LNCAP (cell line): ENCODE measurements around the gene ABCD2.

ENCODE experiments used
- CTCF ChIP-seq: fragments of 450-650 bp; IDR thresholded peaks from 2 replicates; pipeline ENCODE4 v1.5.1; 2017; ENCODE audit warnings: mild to moderate bottlenecking

The ABCD2 gene

DNA sequence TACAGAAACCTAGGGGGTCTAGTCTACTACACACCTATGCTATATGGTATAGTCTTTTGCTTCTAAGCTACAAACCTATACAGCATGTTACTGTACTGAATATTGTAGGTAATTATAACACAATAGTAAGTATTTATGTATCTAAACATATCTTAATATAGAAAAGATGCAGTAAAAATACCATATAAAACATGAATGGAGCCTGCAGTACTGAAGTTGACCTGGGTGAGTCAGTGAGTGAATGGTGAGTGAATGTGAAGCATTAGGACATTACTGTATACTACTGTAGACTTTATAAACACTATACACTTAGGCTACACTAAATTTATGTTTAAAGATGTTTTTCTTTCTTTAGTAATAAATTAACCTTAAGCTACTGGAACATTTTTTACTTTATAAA is 13.1 kb upstream of the ABCD2 start:
- no peak for TF ChIP-seq CTCF

- no peak for TF ChIP-seq CTCF
Observed at GRCh38 chr12:39628836-39629235, 9.2 kb upstream of the ABCD2 start.

GRCh38 chr12:39627914-39628313 is 8.3 kb upstream of the ABCD2 start:
- TF ChIP-seq CTCF: no peak

- TF ChIP-seq CTCF: no peak
Observed at GRCh38 chr12:39626033-39626814, 6.6 kb upstream of the ABCD2 start.

GRCh38 chr12:39623919-39624318 is 4.3 kb upstream of the ABCD2 start:
- TF ChIP-seq CTCF: no peak

- TF ChIP-seq CTCF: no peak
Observed at GRCh38 chr12:39622306-39622705, 2.7 kb upstream of the ABCD2 start.

GRCh38 chr12:39621670-39622069 is 2.1 kb upstream of the ABCD2 start:
- no peak for TF ChIP-seq CTCF
